ENCODE results near the gene FARP1. TPM values are rescaled to one million over a fixed set of nuclear protein-coding genes. Genes with fewer than 3 reads are reported as not detected.

Gene FARP1
- total RNA-seq, 4 donors from 2014 or later = 21.2 to 56.5 (median 35.1) TPM

DNA sequence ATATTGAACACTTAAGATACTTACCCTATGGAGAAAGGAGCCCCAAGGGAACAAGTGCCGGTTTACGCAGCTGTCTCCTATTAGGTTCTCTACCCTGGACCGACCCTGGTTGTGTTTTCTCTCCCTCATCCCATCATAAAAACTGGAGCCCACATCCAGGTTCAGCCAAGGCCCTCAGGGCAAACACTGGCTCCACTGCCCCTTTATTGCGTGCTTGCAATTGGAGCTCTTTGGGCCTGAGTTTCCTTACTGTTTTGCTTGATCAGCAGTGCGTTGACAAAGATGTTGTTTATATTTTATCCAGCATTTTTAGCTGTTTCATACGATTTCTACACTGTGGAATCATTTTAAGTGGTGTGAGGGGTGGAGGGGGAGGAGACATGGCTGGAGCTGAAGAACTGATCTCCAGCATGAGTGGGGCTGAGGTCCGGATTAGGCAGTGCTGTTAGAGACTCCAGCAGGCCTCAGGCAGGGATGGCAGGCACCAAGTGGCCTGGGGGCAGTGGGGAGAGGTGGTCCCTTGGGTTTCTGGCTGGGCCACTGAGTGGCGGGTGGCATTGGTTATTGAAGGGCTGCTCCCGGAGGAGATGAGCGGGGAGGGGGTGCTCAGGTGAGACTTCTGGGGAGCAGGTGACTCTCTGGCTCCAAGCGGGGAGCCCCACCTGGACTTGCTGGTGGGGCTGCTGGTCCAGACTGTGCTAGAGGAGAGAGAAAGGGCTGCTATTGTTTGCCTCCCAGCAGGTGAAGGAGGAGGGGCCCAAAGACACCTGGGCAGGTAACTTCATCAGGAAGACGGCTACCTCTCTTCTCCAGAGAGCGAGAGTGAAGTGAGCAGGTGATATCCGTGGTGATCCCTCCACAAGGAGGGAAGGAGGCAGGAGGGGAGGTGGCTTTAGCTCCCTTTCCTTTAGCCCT, 96.5 kb downstream of the FARP1 start:
- 90% methylated on average over 14 of the region's 14 CpGs for WGBS
- Histone ChIP-seq H3K4me3 (no peak overlapping the region), H3K4me1 (no peaks in the 10 kb centered on the region), H3K36me3 (no peaks in the 10 kb centered on the region), H3K9me3 (no peaks in the 10 kb centered on the region), H3K27me3 (no peaks in the 10 kb centered on the region), H3K27ac (replicated peaks in 1 of 4) (no peak overlapping the region)
- TF ChIP-seq EP300 (IDR thresholded peaks at IDR 0.05) (no peak), POLR2A (IDR thresholded peaks at IDR 0.05; ENCODE audit: low read depth) (no peak), CTCF (IDR thresholded peaks at IDR 0.05) (no peak), POLR2AphosphoS5 (IDR thresholded peaks at IDR 0.05) (no peak)
- DNase-seq (ENCODE audit: extremely low spot score) = no peak
- intact Hi-C loops (cut with DNase I) = no loop called here

DNA sequence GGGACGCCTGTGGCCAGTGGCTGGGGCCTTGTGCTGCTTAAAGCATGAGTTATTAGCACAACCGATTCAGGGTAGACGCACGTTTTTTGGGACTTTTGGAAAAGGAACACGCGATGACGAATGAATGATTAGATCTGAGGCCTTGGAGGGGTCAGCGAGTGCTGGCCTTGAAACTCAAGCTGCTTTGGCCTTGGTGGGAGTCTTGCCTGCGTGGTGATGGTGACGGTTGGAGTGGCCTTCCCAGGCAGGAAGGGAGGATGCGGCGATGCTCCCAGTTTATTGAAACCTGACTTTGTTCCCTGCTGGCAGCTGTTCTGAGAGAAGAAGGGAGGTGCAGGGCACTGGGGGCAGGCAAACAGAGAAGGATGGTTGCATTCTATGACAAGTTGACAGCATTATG, 97.2 kb downstream of the FARP1 start:
- 96% methylated on average over 12 of the region's 12 CpGs for WGBS
- no peak for TF ChIP-seq EP300 (IDR thresholded peaks at IDR 0.05)
- no peak for TF ChIP-seq POLR2AphosphoS5 (IDR thresholded peaks at IDR 0.05)
- no peak for TF ChIP-seq POLR2A (IDR thresholded peaks at IDR 0.05; ENCODE audit: low read depth)
- no peak for TF ChIP-seq CTCF (IDR thresholded peaks at IDR 0.05)

GRCh38 chr13:98240974-98241373, 98.1 kb downstream of the FARP1 start:
- WGBS = 94% methylated on average over 11 of the region's 11 CpGs
- no peak for DNase-seq (ENCODE audit: extremely low spot score)
- no peaks in the 10 kb centered on the region for H3K4me1 ChIP-seq
- no peaks in the 10 kb centered on the region for H3K27me3 ChIP-seq
- H3K4me3 ChIP-seq = no peak overlapping the region
- TF ChIP-seq CTCF (IDR thresholded peaks at IDR 0.05) (no peak), POLR2A (IDR thresholded peaks at IDR 0.05; ENCODE audit: low read depth) (no peak), EP300 (IDR thresholded peaks at IDR 0.05) (no peak), POLR2AphosphoS5 (IDR thresholded peaks at IDR 0.05) (no peak)
- intact Hi-C loops (cut with DNase I) = no loop called here
- H3K9me3 ChIP-seq = no peaks in the 10 kb centered on the region
- no peak overlapping the region for H3K27ac ChIP-seq (replicated peaks in 1 of 4)
- H3K36me3 ChIP-seq = no peaks in the 10 kb centered on the region

More for the DNA sequence above, 97.2 kb downstream of the FARP1 start:
- Histone ChIP-seq H3K27me3 (no peaks in the 10 kb centered on the region), H3K4me1 (no peaks in the 10 kb centered on the region), H3K4me3 (no peak overlapping the region), H3K27ac (replicated peaks in 1 of 4) (no peak overlapping the region), H3K9me3 (no peaks in the 10 kb centered on the region), H3K36me3 (no peaks in the 10 kb centered on the region)
- no peak for DNase-seq (ENCODE audit: extremely low spot score)
- intact Hi-C loops (cut with DNase I) = no loop called here

DNA sequence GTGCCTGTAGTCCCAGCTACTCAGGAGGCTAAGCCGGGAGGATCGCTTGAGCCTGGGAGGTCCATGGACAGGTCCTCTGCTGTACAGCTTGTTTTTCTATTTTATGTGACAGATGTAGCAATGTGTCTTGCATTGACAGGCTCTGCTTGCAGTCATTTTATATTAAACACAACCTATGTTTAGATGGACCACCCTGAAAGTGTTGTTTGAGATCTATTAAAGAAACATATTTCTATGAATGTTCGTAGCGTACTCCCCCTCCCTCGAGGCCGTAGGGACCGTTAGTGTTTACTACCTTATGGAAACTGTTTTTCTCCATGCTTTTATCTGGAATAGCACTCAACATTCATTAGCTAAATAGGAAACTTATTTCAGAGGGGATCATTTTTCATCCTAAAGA, 99.1 kb downstream of the FARP1 start:
- no peak for DNase-seq (ENCODE audit: extremely low spot score)
- H3K27me3 ChIP-seq = no peaks in the 10 kb centered on the region
- H3K27ac ChIP-seq (replicated peaks in 1 of 4) = no peak overlapping the region
- TF ChIP-seq POLR2A (IDR thresholded peaks at IDR 0.05; ENCODE audit: low read depth) (no peak), POLR2AphosphoS5 (IDR thresholded peaks at IDR 0.05) (no peak), EP300 (IDR thresholded peaks at IDR 0.05) (no peak), CTCF (IDR thresholded peaks at IDR 0.05) (no peak)
- WGBS = 80% methylated on average over 7 of the region's 7 CpGs
- no peaks in the 10 kb centered on the region for H3K4me1 ChIP-seq
- no peaks in the 10 kb centered on the region for H3K36me3 ChIP-seq
- intact Hi-C loops (cut with DNase I) = no loop called here
- H3K4me3 ChIP-seq = no peak overlapping the region
- no peaks in the 10 kb centered on the region for H3K9me3 ChIP-seq

Data from esophagus muscularis mucosa (tissue), 4 donors.